HepG2 (cell line): ENCODE results near the gene ULK4. TPM values are rescaled to one million over a fixed set of nuclear protein-coding genes. Genes with fewer than 3 reads are reported as not detected.

ENCODE experiments used
- ATAC-seq: fragments of 200-7000 bp; cut with Tn5 transposase; 3 replicates; pipeline ENCODE4 v1.9.1; 2020; ENCODE audit warnings: mild to moderate bottlenecking, moderate library complexity
- BruUV-seq: library from RNA; stranded (reverse); fragments of 400-500 nt; replicated peaks from 2 replicates; lab custom pipeline; 2021; lab: Mats Ljungman, UMichigan
- CTCF ChIA-PET: fragments of 300-600 bp; formaldehyde crosslinking; extraction: SDS; loops from one replicate; lab custom pipeline; 2021; ENCODE audit warnings: low total read pairs, inconsistent platforms, low intra/inter-chr PET ratio; lab: Yijun Ruan, JAX
- POLR2A ChIA-PET: fragments of 350-600 bp; sonication (Branson Sonifier 250); formaldehyde crosslinking; loops from one replicate; lab custom pipeline; 2020; ENCODE audit warnings: antibody characterized with exemption, inconsistent platforms; lab: Yijun Ruan, JAX
- DNase-seq: peaks from one replicate; pipeline ENCODE4 v3.0.0-alpha.2; 2015; ENCODE audit warnings: low spot score
- FAIRE-seq: peaks from 3 replicates; lab custom pipeline; 2011; peaks lifted over from hg19 to GRCh38; lab: Jason Lieb, UNC
- H2AFZ ChIP-seq: one replicate; pipeline ENCODE4 v1.6.1; 2011; ENCODE audit warnings: low read length, inconsistent platforms
- H3K27ac ChIP-seq: fragments of 300-600 bp; 3 replicates; pipeline ENCODE4 v1.8.0; 2011; ENCODE audit warnings: mixed run types, mild to moderate bottlenecking, mixed read lengths, low read length, inconsistent platforms; ENCODE audit not compliant: insufficient read depth; ENCODE audit errors: extremely low read length
- H3K27me3 ChIP-seq, 2 experiments: fragments of 200-600 bp in 1 of 2; 2 replicates in 1 of 2; 3 replicates in 1 of 2; pipeline versions ENCODE4 v1.6.0 to v1.8.0; 2011; ENCODE audit warnings: low read length in 2 of 2, mild to moderate bottlenecking in 2 of 2, moderate library complexity in 2 of 2, inconsistent platforms in 1 of 2; ENCODE audit not compliant: insufficient read depth in 2 of 2, control insufficient read depth in 1 of 2
- H3K36me3 ChIP-seq, 2 experiments: fragments of 200-600 bp in 1 of 2; replicated peaks in 1 of 2; 2 replicates in 1 of 2; 3 replicates in 1 of 2; pipeline versions ENCODE4 v1.5.1 to v1.8.0; 2011; ENCODE audit warnings: low read length in 2 of 2, inconsistent platforms in 1 of 2; ENCODE audit not compliant: insufficient read depth in 2 of 2, control insufficient read depth in 1 of 2
- H3K4me1 ChIP-seq: 2 replicates; pipeline ENCODE4 v1.5.1; 2012; ENCODE audit warnings: low read length, inconsistent platforms; ENCODE audit not compliant: insufficient read depth
- H3K4me2 ChIP-seq: 2 replicates; pipeline ENCODE4 v1.6.0; 2011; ENCODE audit warnings: low read depth, low read length, inconsistent platforms
- H3K4me3 ChIP-seq, 3 experiments: fragments of 200-600 bp in 1 of 3; sonication (generic), shearing (Covaris generic) in 1 of 3; replicated peaks in 1 of 3; 2 replicates each; pipeline ENCODE4 v1.5.1; 2011 to 2016; ENCODE audit warnings: low read length in 3 of 3, inconsistent platforms in 2 of 3, low read depth in 2 of 3, mild to moderate bottlenecking in 2 of 3, control low read depth in 1 of 3, mixed read lengths in 1 of 3; ENCODE audit not compliant: insufficient read depth in 1 of 3
- H3K79me2 ChIP-seq: one replicate; pipeline ENCODE4 v1.6.1; 2011; ENCODE audit warnings: low read length, inconsistent platforms; ENCODE audit not compliant: insufficient read depth
- H3K9ac ChIP-seq: 2 replicates; pipeline ENCODE4 v1.6.0; 2011; ENCODE audit warnings: mild to moderate bottlenecking, low read depth, low read length, inconsistent platforms; ENCODE audit not compliant: insufficient read depth
- H3K9me3 ChIP-seq: 2 replicates; pipeline ENCODE4 v1.5.1; 2012; ENCODE audit warnings: mild to moderate bottlenecking, low read length
- H4K20me1 ChIP-seq: 2 replicates; pipeline ENCODE4 v1.6.0; 2011; ENCODE audit warnings: inconsistent platforms, mild to moderate bottlenecking, low read length, moderate library complexity; ENCODE audit not compliant: insufficient read depth
- ARNT2 ChIP-seq: sonication (generic); formaldehyde crosslinking; IDR thresholded peaks from 2 replicates; pipeline ENCODE4 v1.8.0; 2022; ENCODE audit warnings: mild to moderate bottlenecking, low read depth, missing genetic modification reagents, moderate library complexity
- ATF7 ChIP-seq, 2 experiments: fragments of 450-650 bp in 1 of 2; sonication (generic) in 1 of 2; formaldehyde crosslinking in 1 of 2; IDR thresholded peaks; 2 replicates each; pipeline versions ENCODE4 v1.4.0 to v1.6.1; 2016 to 2020; ENCODE audit warnings: antibody characterized with exemption in 1 of 2, mild to moderate bottlenecking in 1 of 2, missing genetic modification reagents in 1 of 2
- BRCA1 ChIP-seq: sonication (generic); formaldehyde crosslinking; IDR thresholded peaks from 2 replicates; pipeline ENCODE4 v1.4.0; 2020; ENCODE audit warnings: missing genetic modification reagents
- CREBL2 ChIP-seq: sonication (generic); formaldehyde crosslinking; IDR thresholded peaks from 2 replicates; pipeline ENCODE4 v1.8.1; 2023; ENCODE audit warnings: missing genetic modification reagents, mild to moderate bottlenecking, borderline replicate concordance
- ELF3 ChIP-seq: IDR thresholded peaks from 2 replicates; pipeline ENCODE4 v1.6.1; 2016; ENCODE audit warnings: missing genetic modification reagents, missing compliant biosample characterization
- HMG20A ChIP-seq: IDR thresholded peaks from 2 replicates; pipeline ENCODE4 v1.6.1; 2016; ENCODE audit warnings: borderline replicate concordance
- JUNB ChIP-seq: sonication (generic); formaldehyde crosslinking; IDR thresholded peaks from 2 replicates; pipeline ENCODE4 v1.8.0; 2022; ENCODE audit warnings: missing genetic modification reagents, mild to moderate bottlenecking, borderline replicate concordance
- KMT2A ChIP-seq: sonication (generic); formaldehyde crosslinking; IDR thresholded peaks from 2 replicates; pipeline ENCODE4 v1.4.0; 2020; ENCODE audit warnings: missing genetic modification reagents
- MTF1 ChIP-seq: sonication (generic); formaldehyde crosslinking; IDR thresholded peaks from 2 replicates; pipeline ENCODE4 v1.5.0; 2020; ENCODE audit warnings: missing genetic modification reagents
- NR1H2 ChIP-seq: sonication (generic); formaldehyde crosslinking; IDR thresholded peaks from 2 replicates; pipeline ENCODE4 v1.8.1; 2022; ENCODE audit warnings: low read depth, missing genetic modification reagents, borderline replicate concordance
- PHF21A ChIP-seq: sonication (generic); formaldehyde crosslinking; IDR thresholded peaks from 2 replicates; pipeline ENCODE4 v1.5.0; 2020; ENCODE audit warnings: mild to moderate bottlenecking, missing genetic modification reagents
- WIZ ChIP-seq: sonication (generic); formaldehyde crosslinking; IDR thresholded peaks from 2 replicates; pipeline ENCODE4 v1.5.1; 2020; ENCODE audit warnings: mild to moderate bottlenecking, missing genetic modification reagents
- ZC3H13 ChIP-seq: sonication (generic); formaldehyde crosslinking; IDR thresholded peaks from 2 replicates; pipeline ENCODE4 v1.8.1; 2023; ENCODE audit warnings: mild to moderate bottlenecking, missing genetic modification reagents, moderate library complexity
- ZFP36 ChIP-seq: fragments of 150-350 bp; IDR thresholded peaks from 2 replicates; pipeline ENCODE4 v1.6.1; 2018; ENCODE audit warnings: borderline replicate concordance, low read length, low read depth; ENCODE audit not compliant: partially characterized antibody
- ZNF274 ChIP-seq: sonication (generic); formaldehyde crosslinking; IDR thresholded peaks from 2 replicates; pipeline ENCODE4 v1.5.1; 2020; ENCODE audit warnings: mild to moderate bottlenecking, missing genetic modification reagents
- ZNF430 ChIP-seq: sonication (generic); formaldehyde crosslinking; IDR thresholded peaks from 2 replicates; pipeline ENCODE4 v1.9.0; 2021; ENCODE audit warnings: mild to moderate bottlenecking, missing genetic modification reagents
- ZNF44 ChIP-seq: sonication (generic); formaldehyde crosslinking; IDR thresholded peaks from 2 replicates; pipeline ENCODE4 v1.5.1; 2020; ENCODE audit warnings: mild to moderate bottlenecking, missing genetic modification reagents
- ZNF615 ChIP-seq: sonication (generic); formaldehyde crosslinking; IDR thresholded peaks from 2 replicates; pipeline ENCODE4 v1.5.0; 2020; ENCODE audit warnings: mild to moderate bottlenecking, missing genetic modification reagents, borderline replicate concordance
- ZSCAN9 ChIP-seq: IDR thresholded peaks from 2 replicates; pipeline ENCODE4 v1.6.1; 2016; ENCODE audit warnings: borderline replicate concordance
- WGBS: methylation state at CpG from one replicate; pipeline ENCODE4 v1.1.6; 2017; ENCODE audit warnings: low lambda C conversion rate; 5-methylcytosine and 5-hydroxymethylcytosine counted together
- in situ Hi-C: cut with HindIII; loops from 2 replicates; pipeline ENCODE4 v1.10.0; 2017; ENCODE audit warnings: low pct_unique_long_range_greater_than_20kb; ENCODE audit not compliant: extremely low pct_ligation_motif_present
- intact Hi-C: fragments of 100-400 bp; cut with micrococcal nuclease; formaldehyde crosslinking; loops from one replicate; pipeline ENCODE4 v1.10.0; 2022; ENCODE audit not compliant: unreplicated experiment
- polyA plus RNA-seq, 8 experiments: library from polyadenylated mRNA; depleted of rRNA in 3 of 8; stranded (reverse) in 7 of 8; unstranded in 1 of 8; fragments of >200 nt; fragmentation: Illumina TruSeq in 4 of 8; extraction: Trizol in 4 of 8; gene quantifications; 2 replicates each; pipeline versions ENCODE4 v1.2.1 to v1.2.3, GENCODE V29; 2011 to 2016; ENCODE audit warnings: low read depth in 4 of 8, missing spikeins in 1 of 8, mixed read lengths in 1 of 8; ENCODE audit not compliant: insufficient read depth in 1 of 8
- total RNA-seq, 5 experiments: library from RNA; depleted of rRNA; stranded (reverse); fragments of >200 nt; fragmentation: Illumina TruSeq; extraction: Trizol; gene quantifications; 2 replicates each; pipeline ENCODE4 v1.2.3, GENCODE V29; 2016; ENCODE audit warnings: low read depth in 1 of 5
- TF ChIP-seq, protein P1 (sequence below): sonication (generic); formaldehyde crosslinking; IDR thresholded peaks from 2 replicates; pipeline ENCODE4 v1.5.0; 2020; ENCODE audit warnings: missing genetic modification reagents

Gene ULK4
- total and polyA plus RNA-seq, 2 of the 13 experiments (the other 11 are each of a cell fraction or from before 2014, with no cell fraction given) = 6.7 to 11.8 TPM

- CTCF ChIA-PET = no interaction called here
- WGBS = 90% methylated on average over 5 of the region's 5 CpGs
- ATAC-seq = no peak
- no peaks in the 10 kb centered on the region for H3K4me1 ChIP-seq
- FAIRE-seq = no peak
- BruUV-seq = no TSS peak
- H3K4me3 ChIP-seq = no peak overlapping the region
- H3K27ac ChIP-seq = no peak overlapping the region
- no peaks in the 10 kb centered on the region for H3K9me3 ChIP-seq
- no peak overlapping the region for H3K9ac ChIP-seq
- H3K4me2 ChIP-seq = no peak overlapping the region
- intact Hi-C loops = no loop called here
- in situ Hi-C loops = no loop called here
- no peaks in the 10 kb centered on the region for H3K79me2 ChIP-seq
- DNase-seq = no peak
- no peak overlapping the region for H2AFZ ChIP-seq
- POLR2A ChIA-PET = no interaction called here
- H3K36me3 ChIP-seq = no peaks in the 10 kb centered on the region
- H4K20me1 ChIP-seq = no peaks in the 10 kb centered on the region
- H3K27me3 ChIP-seq = no peaks in the 10 kb centered on the region
- no peak for TF ChIP-seq ZC3H13 (CRISPR knock-in tag)
- no peak for TF ChIP-seq JUNB (CRISPR knock-in tag)
- no peak for TF ChIP-seq ZNF430 (CRISPR knock-in tag)
- TF ChIP-seq NR1H2 = no peak
- TF ChIP-seq WIZ (CRISPR knock-in tag) = no peak
- TF ChIP-seq ZNF274 = no peak
- TF ChIP-seq ZNF44 (CRISPR knock-in tag) = no peak
- TF ChIP-seq, all 625 proteins: peak for 0
These were observed 368.1 kb downstream of the ULK4 start for GRCh38 chr3:41593774-41594173.

DNA sequence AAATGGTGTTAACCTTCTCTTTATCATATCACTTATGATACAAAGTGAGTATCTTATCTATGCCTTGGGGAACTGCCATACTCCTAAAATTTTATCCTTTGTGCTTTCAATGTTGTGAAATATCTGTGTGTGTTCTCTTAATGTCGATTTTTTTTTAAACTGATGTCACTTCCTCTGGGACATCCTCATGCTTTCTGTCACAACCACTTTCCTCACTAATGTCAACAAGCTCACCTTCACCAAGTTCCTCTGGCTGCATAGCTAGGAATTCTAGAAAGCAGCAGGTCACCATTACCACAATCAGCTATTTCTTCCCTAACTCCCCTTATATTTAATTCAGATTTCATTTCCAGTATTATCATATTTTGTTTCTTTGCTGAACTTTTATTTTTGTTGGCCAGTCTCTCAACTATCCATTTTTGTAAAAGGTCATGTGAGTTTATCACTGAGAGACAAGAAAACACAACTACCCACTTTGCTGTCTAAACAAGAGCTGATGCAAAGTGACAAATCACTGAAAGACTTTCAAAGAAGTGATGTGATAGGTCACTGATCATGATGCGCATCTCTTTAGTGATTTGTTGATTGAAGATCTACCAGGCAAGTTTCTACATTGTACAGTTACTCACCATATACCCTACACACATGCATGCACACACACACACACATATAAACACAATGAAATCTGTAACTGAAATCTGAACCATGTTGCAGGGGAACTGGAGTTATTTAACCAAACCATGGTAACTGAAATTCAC lies 369.0 kb downstream of the ULK4 start:
- H3K4me2 ChIP-seq = no peak overlapping the region
- 45% methylated on average over 2 of the region's 2 CpGs for WGBS
- no peaks in the 10 kb centered on the region for H3K79me2 ChIP-seq
- no peaks in the 10 kb centered on the region for H3K27me3 ChIP-seq
- no peak overlapping the region for H3K4me3 ChIP-seq
- H3K27ac ChIP-seq = no peak overlapping the region
- ATAC-seq (no peak), DNase-seq (no peak), FAIRE-seq (no peak)
- H2AFZ ChIP-seq = no peak overlapping the region
- H3K4me1 ChIP-seq = no peaks in the 10 kb centered on the region
- intact Hi-C loops = no loop called here
- POLR2A ChIA-PET = no interaction called here
- no TSS peak for BruUV-seq
- in situ Hi-C loops = no loop called here
- no peaks in the 10 kb centered on the region for H3K9me3 ChIP-seq
- no peaks in the 10 kb centered on the region for H3K36me3 ChIP-seq
- H3K9ac ChIP-seq = no peak overlapping the region
- CTCF ChIA-PET = no interaction called here
- no peaks in the 10 kb centered on the region for H4K20me1 ChIP-seq
- TF ChIP-seq ELF3 (no peak), ARNT2 (CRISPR knock-in tag) (no peak), ZSCAN9 (CRISPR knock-in tag) (no peak), PHF21A (no peak), MTF1 (CRISPR knock-in tag) (no peak), CREBL2 (no peak), HMG20A (no peak), BRCA1 (CRISPR knock-in tag) (no peak), ATF7 (IDR thresholded peaks at IDR 0.05) (no peak), ATF7 (CRISPR knock-in tag; IDR thresholded peaks at IDR 0.05) (no peak), KMT2A (no peak), ZNF615 (CRISPR knock-in tag) (no peak), ZFP36 (no peak)
- TF ChIP-seq, protein P1, sequence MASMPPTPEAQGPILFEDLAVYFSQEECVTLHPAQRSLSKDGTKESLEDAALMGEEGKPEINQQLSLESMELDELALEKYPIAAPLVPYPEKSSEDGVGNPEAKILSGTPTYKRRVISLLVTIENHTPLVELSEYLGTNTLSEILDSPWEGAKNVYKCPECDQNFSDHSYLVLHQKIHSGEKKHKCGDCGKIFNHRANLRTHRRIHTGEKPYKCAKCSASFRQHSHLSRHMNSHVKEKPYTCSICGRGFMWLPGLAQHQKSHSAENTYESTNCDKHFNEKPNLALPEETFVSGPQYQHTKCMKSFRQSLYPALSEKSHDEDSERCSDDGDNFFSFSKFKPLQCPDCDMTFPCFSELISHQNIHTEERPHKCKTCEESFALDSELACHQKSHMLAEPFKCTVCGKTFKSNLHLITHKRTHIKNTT (CRISPR knock-in tag) = no peak
